ENCODE data around the gene NPBWR2.

GRCh38 chr20:64067733-64068307 is 39.5 kb downstream of the NPBWR2 start:
- TF ChIP-seq CTCF (IDR thresholded peaks at IDR 0.05), result no peak
- no peak for TF ChIP-seq POLR2A (IDR thresholded peaks at IDR 0.05)
